Tibial nerve (tissue), 4 donors: Measurements from ENCODE around the gene MCF2L.

Experiments
- EP300 ChIP-seq, 2 donors: sonication (generic); formaldehyde crosslinking; IDR thresholded peaks; one replicate each; pipeline ENCODE4 v1.6.1; 2017; ENCODE audit warnings: antibody characterized with exemption in 2 of 2, mild to moderate bottlenecking in 1 of 2
- POLR2A ChIP-seq, 2 donors: fragments of 450-650 bp; IDR thresholded peaks; one replicate each; pipeline ENCODE4 v1.6.1; 2017; ENCODE audit warnings: antibody characterized with exemption in 2 of 2, mild to moderate bottlenecking in 2 of 2, moderate library complexity in 2 of 2
- TF ChIP-seq, protein P1 (sequence below), 5 experiments: fragments of 200-600 bp in 3 of 5; fragments of 450-650 bp in 2 of 5; sonication (generic) in 3 of 5; IDR thresholded peaks; one replicate each; pipeline ENCODE4 v1.5.1; 2016 to 2019; ENCODE audit warnings: antibody characterized with exemption in 5 of 5, mild to moderate bottlenecking in 3 of 5, moderate library complexity in 2 of 5

- TF ChIP-seq, protein P1, sequence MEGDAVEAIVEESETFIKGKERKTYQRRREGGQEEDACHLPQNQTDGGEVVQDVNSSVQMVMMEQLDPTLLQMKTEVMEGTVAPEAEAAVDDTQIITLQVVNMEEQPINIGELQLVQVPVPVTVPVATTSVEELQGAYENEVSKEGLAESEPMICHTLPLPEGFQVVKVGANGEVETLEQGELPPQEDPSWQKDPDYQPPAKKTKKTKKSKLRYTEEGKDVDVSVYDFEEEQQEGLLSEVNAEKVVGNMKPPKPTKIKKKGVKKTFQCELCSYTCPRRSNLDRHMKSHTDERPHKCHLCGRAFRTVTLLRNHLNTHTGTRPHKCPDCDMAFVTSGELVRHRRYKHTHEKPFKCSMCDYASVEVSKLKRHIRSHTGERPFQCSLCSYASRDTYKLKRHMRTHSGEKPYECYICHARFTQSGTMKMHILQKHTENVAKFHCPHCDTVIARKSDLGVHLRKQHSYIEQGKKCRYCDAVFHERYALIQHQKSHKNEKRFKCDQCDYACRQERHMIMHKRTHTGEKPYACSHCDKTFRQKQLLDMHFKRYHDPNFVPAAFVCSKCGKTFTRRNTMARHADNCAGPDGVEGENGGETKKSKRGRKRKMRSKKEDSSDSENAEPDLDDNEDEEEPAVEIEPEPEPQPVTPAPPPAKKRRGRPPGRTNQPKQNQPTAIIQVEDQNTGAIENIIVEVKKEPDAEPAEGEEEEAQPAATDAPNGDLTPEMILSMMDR (IDR thresholded peaks at IDR 0.05): no peak
- no peak for TF ChIP-seq POLR2A (IDR thresholded peaks at IDR 0.05)
- TF ChIP-seq EP300 (IDR thresholded peaks at IDR 0.05): no peak
These were observed 177.7 kb downstream of the MCF2L start for GRCh38 chr13:113146750-113147149.
